Measurements from ENCODE around the gene RPL5. TPM values are rescaled to one million over a fixed set of nuclear protein-coding genes. Genes with fewer than 3 reads are reported as not detected.

RPL5 gene
- total and polyA plus RNA-seq, 2 of the 4 experiments (the other 2 are of a cell fraction): 1,406 to 1,679 TPM

- no peaks in the 10 kb centered on the region for H4K20me1 ChIP-seq (ENCODE audit: insufficient read depth, low read length)
- H3K27ac ChIP-seq (ENCODE audit: insufficient read depth, low read length): no peak overlapping the region
- no peak overlapping the region for H2BK15ac ChIP-seq (ENCODE audit: low read depth, low read length)
- no peaks in the 10 kb centered on the region for H3K79me1 ChIP-seq (ENCODE audit: low read depth in 1 of 2, low read length in 2 of 2)
- H4K91ac ChIP-seq (ENCODE audit: insufficient read depth, low read depth, low read length): no peak overlapping the region
- DNase-seq: no peak
- no peak overlapping the region for H2BK120ac ChIP-seq (ENCODE audit: low read depth, low read length)
- H3K27me3 ChIP-seq (ENCODE audit: control insufficient read depth, insufficient read depth, low read length): no peaks in the 10 kb centered on the region
- H3K23ac ChIP-seq (ENCODE audit: low read depth, low read length): no peak overlapping the region
- H2BK5ac ChIP-seq (ENCODE audit: low read depth, low read length, poor library complexity, severe bottlenecking): no peak overlapping the region
- no peaks in the 10 kb centered on the region for H3K9me1 ChIP-seq (ENCODE audit: insufficient read depth, low read length)
- no peak overlapping the region for H2AK5ac ChIP-seq (ENCODE audit: low read depth, low read length)
- TF ChIP-seq BHLHE40 (IDR thresholded peaks at IDR 0.05; ENCODE audit: low read depth, low read length) (no peak), FOS (IDR thresholded peaks at IDR 0.05; ENCODE audit: low read depth, low read length) (no peak), RFX5 (IDR thresholded peaks at IDR 0.05; ENCODE audit: low read depth, low read length) (no peak), USF2 (IDR thresholded peaks at IDR 0.05; ENCODE audit: low read depth, low read length) (no peak), CEBPB (IDR thresholded peaks at IDR 0.05; ENCODE audit: low read depth, low read length) (no peak), RCOR1 (IDR thresholded peaks at IDR 0.05; ENCODE audit: insufficient replicate concordance, low read length) (no peak)
- ATAC-seq (ENCODE audit: low read depth): no peak
- no peaks in the 10 kb centered on the region for H3K4me1 ChIP-seq (ENCODE audit: control insufficient read depth, insufficient read depth, low read length)
- no peak overlapping the region for H4K8ac ChIP-seq (ENCODE audit: low read depth in 2 of 2, low read length in 2 of 2)
- no peak overlapping the region for H2BK20ac ChIP-seq (ENCODE audit: low read depth, low read length)
- H2AFZ ChIP-seq (replicated peaks; ENCODE audit: low read length, poor library complexity): no peak overlapping the region
- H4K5ac ChIP-seq (ENCODE audit: low read depth, low read length): no peak overlapping the region
- in situ Hi-C loops (cut with MboI; ENCODE audit: low sequenced_read_pairs) (no loop called here), intact Hi-C loops (cut with micrococcal nuclease) (no loop called here), dilution Hi-C loops (cut with HindIII; ENCODE audit: low sequenced_read_pairs, unreplicated experiment) (no loop called here)
- no peak overlapping the region for H3K14ac ChIP-seq (replicated peaks; ENCODE audit: low read depth, low read length)
- H3K18ac ChIP-seq (ENCODE audit: low read depth, low read length): no peak overlapping the region
- no TSS peak for BruUV-seq (replicated peaks)
- no peaks in the 10 kb centered on the region for H3K36me3 ChIP-seq (ENCODE audit: control insufficient read depth, insufficient read depth, low read length)
- no peak overlapping the region for H3K4me2 ChIP-seq (ENCODE audit: low read depth, low read length)
- H2AK9ac ChIP-seq (replicated peaks; ENCODE audit: low read depth, low read length, poor library complexity): no peak overlapping the region
- no peak overlapping the region for H3K56ac ChIP-seq (ENCODE audit: extremely low read depth, insufficient read depth, low read length)
- ChIA-PET POLR2A (ENCODE audit: unreplicated experiment) (no interaction called here), CTCF (interaction anchor here (0.6 to 1.2 kb wide), 2 partner anchors 18 to 130 kb away, joined by 4 to 6 read pairs; no protein-coding TSS in a partner anchor)
- no peak overlapping the region for H3K4ac ChIP-seq (ENCODE audit: low read depth, low read length)
- no peaks in the 10 kb centered on the region for H3K9me3 ChIP-seq (ENCODE audit: control insufficient read depth, insufficient read depth, low read length)
- H3K4me3 ChIP-seq (ENCODE audit: insufficient read depth, low read depth, low read length): no peak overlapping the region
- no peak overlapping the region for H3K9ac ChIP-seq (ENCODE audit: low read depth, low read length)
Measured at GRCh38 chr1:92864131-92864530, 32.3 kb downstream of the RPL5 start.

All from IMR-90 (cell line).